H1 (cell line): Measurements from ENCODE around the gene APOBEC2. TPM values are rescaled to one million over a fixed set of nuclear protein-coding genes. Genes with fewer than 3 reads are reported as not detected.

Experiments used
- CTCF ChIA-PET: fragments of 300-600 bp; sonication (Branson Sonifier 250); formaldehyde crosslinking; loops from one replicate; lab custom pipeline; 2021; ENCODE audit not compliant: partially characterized antibody; lab: Charles Lee
- POLR2A ChIA-PET: fragments of 300-600 bp; sonication (Branson Sonifier 250); formaldehyde crosslinking; loops from one replicate; lab custom pipeline; 2021; ENCODE audit warnings: inconsistent platforms; ENCODE audit not compliant: partially characterized antibody; lab: Charles Lee
- DNase-seq, 2 experiments: peaks; one replicate each; pipeline versions ENCODE4 v3.0.0 to v3.0.0-alpha.2; 2010 to 2022; ENCODE audit warnings: low spot score in 2 of 2, low read depth in 1 of 2, mixed read lengths in 1 of 2
- FAIRE-seq: peaks from 2 replicates; lab custom pipeline; 2011; peaks lifted over from hg19 to GRCh38; lab: Jason Lieb, UNC
- H2AFZ ChIP-seq: 2 replicates; pipeline ENCODE4 v1.8.1; 2012; ENCODE audit warnings: low read length, inconsistent platforms
- H2AK5ac ChIP-seq: 2 replicates; pipeline ENCODE4 v1.6.1; 2013; ENCODE audit warnings: low read depth, low read length
- H2BK120ac ChIP-seq: replicated peaks from 2 replicates; pipeline ENCODE3; 2013; ENCODE audit warnings: low read depth, low read length, inconsistent platforms
- H2BK12ac ChIP-seq: 2 replicates; pipeline ENCODE4 v1.6.1; 2013; ENCODE audit warnings: low read depth, low read length
- H2BK15ac ChIP-seq: 2 replicates; pipeline ENCODE4 v1.6.1; 2013; ENCODE audit warnings: low read length
- H2BK20ac ChIP-seq: 2 replicates; pipeline ENCODE4 v1.6.1; 2013; ENCODE audit warnings: low read length
- H2BK5ac ChIP-seq: 2 replicates; pipeline ENCODE4 v1.6.1; 2013; ENCODE audit warnings: low read depth, low read length
- H3K14ac ChIP-seq: 2 replicates; pipeline ENCODE4 v1.6.1; 2013; ENCODE audit warnings: inconsistent platforms; ENCODE audit not compliant: insufficient read length
- H3K18ac ChIP-seq: 2 replicates; pipeline ENCODE4 v1.6.1; 2013; ENCODE audit warnings: low read length; ENCODE audit errors: extremely low read depth
- H3K23ac ChIP-seq: 2 replicates; pipeline ENCODE4 v1.6.1; 2013; ENCODE audit warnings: inconsistent platforms; ENCODE audit not compliant: insufficient read length
- H3K23me2 ChIP-seq: 2 replicates; pipeline ENCODE4 v1.6.1; 2013; ENCODE audit warnings: low read depth, low read length
- H3K27ac ChIP-seq: 2 replicates; pipeline ENCODE4 v1.6.1; 2011; ENCODE audit warnings: low read depth, low read length, inconsistent platforms
- H3K27me3 ChIP-seq, 4 experiments: replicated peaks in 1 of 4; 1 replicate in 1 of 4; 2 replicates in 3 of 4; pipeline versions ENCODE4 v1.6.1 to v1.8.1; 2011 to 2013; ENCODE audit warnings: low read length in 3 of 4, mild to moderate bottlenecking in 3 of 4, inconsistent platforms in 2 of 4, mixed read lengths in 2 of 4, moderate library complexity in 1 of 4; ENCODE audit not compliant: control insufficient read depth in 3 of 4, insufficient read depth in 3 of 4; ENCODE audit errors: extremely low read depth in 1 of 4
- H3K36me3 ChIP-seq, 4 experiments: 2 replicates each; pipeline versions ENCODE4 v1.6.1 to v1.8.1; 2011 to 2013; ENCODE audit warnings: mild to moderate bottlenecking in 4 of 4, low read length in 3 of 4, moderate library complexity in 2 of 4, control low read depth in 1 of 4, inconsistent platforms in 1 of 4; ENCODE audit not compliant: insufficient read depth in 4 of 4, control insufficient read depth in 2 of 4
- H3K4ac ChIP-seq: replicated peaks from 2 replicates; pipeline ENCODE3; 2013; ENCODE audit warnings: low read length, low read depth, mixed read lengths, inconsistent platforms; ENCODE audit not compliant: insufficient read length
- H3K4me1 ChIP-seq, 4 experiments: replicated peaks in 1 of 4; 1 replicate in 1 of 4; 2 replicates in 3 of 4; pipeline versions ENCODE4 v1.6.1 to v1.8.1; 2011 to 2013; ENCODE audit warnings: low read length in 3 of 4, inconsistent platforms in 2 of 4, mixed read lengths in 1 of 4; ENCODE audit not compliant: insufficient read depth in 4 of 4, control insufficient read depth in 3 of 4
- H3K4me2 ChIP-seq, 2 experiments: 2 replicates each; pipeline versions ENCODE4 v1.6.1 to v1.8.1; 2011 to 2013; ENCODE audit warnings: low read depth in 2 of 2, low read length in 2 of 2, control low read depth in 1 of 2, inconsistent platforms in 1 of 2, mild to moderate bottlenecking in 1 of 2; ENCODE audit not compliant: insufficient read depth in 1 of 2
- H3K4me3 ChIP-seq, 4 experiments: fragments of 200-600, 300-600 bp in 1 of 4; sonication (generic), shearing (Covaris generic), sonication (Bioruptor Twin) in 1 of 4; 2 replicates each; pipeline versions ENCODE4 v1.5.1 to v1.8.1; 2011 to 2016; ENCODE audit warnings: low read length in 4 of 4, low read depth in 3 of 4, control low read depth in 2 of 4, inconsistent platforms in 2 of 4, mild to moderate bottlenecking in 2 of 4, mixed read lengths in 1 of 4, moderate library complexity in 1 of 4; ENCODE audit not compliant: insufficient read depth in 2 of 4; ENCODE audit errors: extremely low read depth in 1 of 4
- H3K56ac ChIP-seq: replicated peaks from 2 replicates; pipeline ENCODE3; 2013; ENCODE audit warnings: low read depth, mild to moderate bottlenecking, mixed read lengths, low read length, inconsistent platforms; ENCODE audit not compliant: insufficient read length
- H3K79me1 ChIP-seq: 2 replicates; pipeline ENCODE4 v1.6.1; 2013; ENCODE audit warnings: low read depth, low read length, control low read depth
- H3K79me2 ChIP-seq, 2 experiments: 2 replicates each; pipeline versions ENCODE4 v1.6.1 to v1.8.1; 2012 to 2013; ENCODE audit warnings: low read length in 2 of 2, mild to moderate bottlenecking in 2 of 2, inconsistent platforms in 1 of 2; ENCODE audit not compliant: insufficient read depth in 2 of 2, control insufficient read depth in 1 of 2
- H3K9ac ChIP-seq, 4 experiments: replicated peaks in 1 of 4; 1 replicate in 1 of 4; 2 replicates in 3 of 4; pipeline versions ENCODE4 v1.6.1 to v1.8.1; 2011 to 2013; ENCODE audit warnings: low read depth in 3 of 4, low read length in 3 of 4, control low read depth in 2 of 4, mild to moderate bottlenecking in 2 of 4, moderate library complexity in 2 of 4, inconsistent platforms in 1 of 4; ENCODE audit errors: extremely low read depth in 1 of 4
- H3K9me3 ChIP-seq, 2 experiments: 2 replicates each; pipeline versions ENCODE4 v1.6.1 to v1.8.1; 2012 to 2013; ENCODE audit warnings: mild to moderate bottlenecking in 2 of 2, moderate library complexity in 2 of 2, control low read depth in 1 of 2, inconsistent platforms in 1 of 2, low read depth in 1 of 2, low read length in 1 of 2, mixed read lengths in 1 of 2; ENCODE audit not compliant: insufficient read depth in 2 of 2
- H4K20me1 ChIP-seq, 2 experiments: replicated peaks in 1 of 2; 2 replicates each; pipeline versions ENCODE3 to v1.8.1; 2011 to 2013; ENCODE audit warnings: inconsistent platforms in 2 of 2, low read length in 2 of 2, mild to moderate bottlenecking in 1 of 2; ENCODE audit not compliant: insufficient read depth in 2 of 2, control insufficient read depth in 1 of 2
- H4K5ac ChIP-seq: 2 replicates; pipeline ENCODE4 v1.6.1; 2013; ENCODE audit warnings: low read length, low read depth, mixed read lengths, inconsistent platforms; ENCODE audit not compliant: insufficient read length
- H4K8ac ChIP-seq: 2 replicates; pipeline ENCODE4 v1.8.0; 2013; ENCODE audit warnings: mild to moderate bottlenecking, moderate library complexity, low read length, inconsistent platforms; ENCODE audit not compliant: insufficient read depth; ENCODE audit errors: extremely low read depth
- H4K91ac ChIP-seq: replicated peaks from 2 replicates; pipeline ENCODE3; 2013; ENCODE audit warnings: low read length, mixed read lengths, inconsistent platforms; ENCODE audit not compliant: insufficient read length
- ASH2L ChIP-seq: fragments of 200-600, 300-600 bp; sonication (generic); IDR thresholded peaks from one replicate; pipeline ENCODE4 v1.7.1; 2017; ENCODE audit warnings: low read length
- PHF8 ChIP-seq: fragments of 200-600 bp; sonication (generic); conservative IDR thresholded peaks from 2 replicates; pipeline ENCODE4 v1.7.1; 2012; ENCODE audit warnings: low read depth, mild to moderate bottlenecking, inconsistent platforms, low read length, moderate library complexity
- WGBS, 2 experiments: shearing (Covaris generic) in 1 of 2; methylation state at CpG; one replicate each; pipeline versions ENCODE4 v1.1.6 to v1.1.7; 2013 to 2015; ENCODE audit warnings: low lambda C conversion rate in 2 of 2, mixed read lengths in 2 of 2, inconsistent platforms in 1 of 2, low coverage in 1 of 2, missing lambda C conversion rate in 1 of 2; ENCODE audit not compliant: insufficient replicate concordance in 2 of 2, insufficient coverage in 1 of 2, insufficient read length in 1 of 2; ENCODE audit errors: extremely low coverage in 1 of 2, missing lambda C conversion rate in 1 of 2; 5-methylcytosine and 5-hydroxymethylcytosine counted together
- polyA plus RNA-seq, 7 experiments: library from polyadenylated mRNA; depleted of rRNA in 3 of 7; stranded (reverse) in 5 of 7; unstranded in 2 of 7; fragments of >200 nt in 5 of 7; fragments of 200-250 nt in 2 of 7; gene quantifications; 1 replicate in 5 of 7; 2 replicates in 1 of 7; 4 replicates in 1 of 7; pipeline versions ENCODE4 v1.2.1 to v1.2.3, GENCODE V29; 2011 to 2013; ENCODE audit warnings: missing spikeins in 2 of 7, mixed read lengths in 2 of 7
- total RNA-seq: library from RNA; stranded (reverse); fragmentation: NEBNext Ultra II Directional; extraction: Animal tissue kit (Norgen Biotek cat#: 25700); gene quantifications from 2 replicates; pipeline ENCODE4 v1.2.1, GENCODE V29; 2021

The APOBEC2 gene
- total and polyA plus RNA-seq, 2 of the 8 experiments (the other 6 are each of a cell fraction or from before 2014, with no cell fraction given), result not detected

DNA sequence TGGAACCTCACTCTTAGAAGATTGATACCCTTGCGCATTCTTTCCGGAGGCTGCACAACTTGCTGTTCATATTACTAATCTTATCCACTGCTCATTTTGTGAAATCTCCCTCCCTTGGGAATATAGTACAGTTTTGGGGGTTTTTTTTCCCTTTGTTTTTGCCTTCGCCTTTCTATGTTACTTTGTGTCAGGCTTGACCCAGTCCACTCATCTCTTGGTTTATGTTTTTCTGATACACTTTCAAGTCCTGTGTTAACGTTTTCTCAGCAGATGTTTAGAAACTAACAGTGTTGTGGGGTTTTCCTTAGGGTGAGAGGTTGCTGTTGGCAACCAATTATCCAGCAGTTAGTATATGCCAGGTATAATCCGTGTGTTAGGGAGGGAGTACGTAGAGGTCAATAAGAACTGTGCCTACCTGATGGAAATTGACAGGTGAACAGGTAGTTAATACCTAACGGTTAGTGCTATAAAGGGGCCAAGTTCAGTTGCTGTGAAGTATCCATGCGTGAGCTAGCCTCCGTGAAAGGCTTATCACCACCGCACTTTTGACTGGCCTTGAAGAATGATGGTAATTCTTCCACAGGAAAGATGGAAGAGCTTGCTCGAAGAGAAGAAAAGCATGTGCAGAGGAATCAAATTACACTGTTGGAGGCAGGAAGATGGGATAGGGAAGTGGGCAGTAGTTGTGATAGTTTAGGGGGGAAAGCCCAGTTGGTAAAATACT lies 21.1 kb downstream of the APOBEC2 start:
- peak overlapping the region; percentile 67 for H4K91ac ChIP-seq
- H2AFZ ChIP-seq, result no peak overlapping the region
- H3K4ac ChIP-seq, result peak overlapping the region; percentile 61
- 13% methylated on average over 11 of the region's 11 CpGs; no CpG with 5 or more reads in 1 of the 2 experiments for WGBS, 2 experiments
- no peak overlapping the region for H2BK120ac ChIP-seq
- peaks cover 0 to 7% of the 10 kb centered on the region in 2 experiments for H4K20me1 ChIP-seq
- H4K5ac ChIP-seq, result no peak overlapping the region
- peaks cover 2 to 5% (median 4%) of the 10 kb centered on the region in 4 experiments; a peak in 3 of 7 replicates for H3K4me1 ChIP-seq
- H3K79me2 ChIP-seq, result peaks cover 40 to 55% of the 10 kb centered on the region in 2 experiments
- peak overlapping the region; percentile 89 to 98 for H3K4me2 ChIP-seq
- FAIRE-seq, result peak; percentile 58
- peak overlapping the region; percentile 25 for H3K18ac ChIP-seq
- CTCF ChIA-PET, result no interaction called here
- no peak overlapping the region for H4K8ac ChIP-seq
- H3K36me3 ChIP-seq, result peaks cover 1 to 17% (median 4%) of the 10 kb centered on the region in 4 experiments; a peak in 5 of 8 replicates
- H3K27ac ChIP-seq, result peak overlapping the region; percentile 96
- no peaks in the 10 kb centered on the region for H3K9me3 ChIP-seq
- peak overlapping the region; percentile 17 for H3K56ac ChIP-seq
- H2AK5ac ChIP-seq, result no peak overlapping the region
- peak overlapping the region; percentile 38 to 92 (median 81) for H3K9ac ChIP-seq
- H3K23me2 ChIP-seq, result peaks cover 11% of the 10 kb centered on the region
- H3K79me1 ChIP-seq, result no peaks in the 10 kb centered on the region; the same call in 1 of the 2 replicates
- POLR2A ChIA-PET, result interaction anchor here (0.7 to 1.4 kb wide), 4 partner anchors 10 to 126 kb away, joined by 3 to 4 read pairs (median 3); no protein-coding TSS in a partner anchor
- no peak overlapping the region for H3K23ac ChIP-seq
- no peaks in the 10 kb centered on the region for H3K27me3 ChIP-seq
- TF ChIP-seq PHF8 (no peak), ASH2L (peak; percentile 9)
- peak overlapping the region; percentile 56 for H2BK12ac ChIP-seq
- H2BK5ac ChIP-seq, result peak overlapping the region; percentile 47; the same call in 1 of the 2 replicates
- no peak overlapping the region for H3K14ac ChIP-seq
- no peak for DNase-seq
- H2BK15ac ChIP-seq, result no peak overlapping the region
- peak overlapping the region; percentile 83 to 96 (median 92) for H3K4me3 ChIP-seq
- H2BK20ac ChIP-seq, result no peak overlapping the region
